Fibroblast of lung (primary cell): ENCODE measurements around the gene TXK. TPM values are rescaled to one million over a fixed set of nuclear protein-coding genes. Genes with fewer than 3 reads are reported as not detected.

Experiments used
- DNase-seq, 2 donors: peaks; one replicate each; pipeline versions ENCODE4 v3.0.0 to v3.0.0-alpha.2; 2010; ENCODE audit warnings: low read depth in 2 of 2
- H2AFZ ChIP-seq: 2 replicates; pipeline ENCODE4 v1.5.1; 2012; ENCODE audit warnings: low read length, control low read depth, inconsistent platforms
- H3K27ac ChIP-seq: 2 replicates; pipeline ENCODE4 v1.5.1; 2011; ENCODE audit warnings: low read length, control low read depth; ENCODE audit not compliant: insufficient read depth
- H3K27me3 ChIP-seq: 2 replicates; pipeline ENCODE4 v1.5.1; 2011; ENCODE audit warnings: mild to moderate bottlenecking, low read length; ENCODE audit not compliant: control insufficient read depth, insufficient read depth
- H3K36me3 ChIP-seq: 2 replicates; pipeline ENCODE4 v1.5.1; 2011; ENCODE audit warnings: low read length; ENCODE audit not compliant: control insufficient read depth, insufficient read depth
- H3K4me1 ChIP-seq: 2 replicates; pipeline ENCODE4 v1.5.1; 2011; ENCODE audit warnings: low read length; ENCODE audit not compliant: control insufficient read depth, insufficient read depth; ENCODE audit errors: extremely low read depth
- H3K4me2 ChIP-seq: 2 replicates; pipeline ENCODE4 v1.5.1; 2011; ENCODE audit warnings: low read length, control low read depth; ENCODE audit not compliant: insufficient read depth; ENCODE audit errors: extremely low read depth
- H3K4me3 ChIP-seq, 4 experiments: fragments of 200-600 bp in 1 of 4; sonication (generic) in 1 of 4; replicated peaks in 1 of 4; 2 replicates each; pipeline ENCODE4 v1.5.1; 2011 to 2016; ENCODE audit warnings: low read length in 4 of 4, low read depth in 3 of 4, mild to moderate bottlenecking in 3 of 4, control low read depth in 2 of 4, inconsistent platforms in 1 of 4, mixed read lengths in 1 of 4; ENCODE audit not compliant: insufficient read depth in 1 of 4; ENCODE audit errors: control extremely low read depth in 1 of 4
- H3K79me2 ChIP-seq: 2 replicates; pipeline ENCODE4 v1.5.1; 2012; ENCODE audit warnings: mild to moderate bottlenecking, low read length, inconsistent platforms; ENCODE audit not compliant: control insufficient read depth, insufficient read depth
- H3K9ac ChIP-seq: 2 replicates; pipeline ENCODE4 v1.5.1; 2011; ENCODE audit warnings: mild to moderate bottlenecking, low read length, control low read depth; ENCODE audit not compliant: insufficient read depth
- H3K9me3 ChIP-seq: 2 replicates; pipeline ENCODE4 v1.5.1; 2012; ENCODE audit warnings: low read depth, low read length; ENCODE audit not compliant: control insufficient read depth, insufficient read depth
- H4K20me1 ChIP-seq: 2 replicates; pipeline ENCODE4 v1.5.1; 2011; ENCODE audit warnings: low read length; ENCODE audit not compliant: control insufficient read depth, insufficient read depth; ENCODE audit errors: extremely low read depth
- EZH2 ChIP-seq: IDR thresholded peaks from 2 replicates; pipeline ENCODE4 v1.5.1; 2012; ENCODE audit warnings: low read length, control low read depth, mild to moderate bottlenecking; ENCODE audit errors: missing control alignments
- polyA plus RNA-seq, 2 donors: library from polyadenylated mRNA; depleted of rRNA in 1 of 2; stranded (reverse) in 1 of 2; unstranded in 1 of 2; fragments of >200 nt; gene quantifications; 2 replicates each; pipeline ENCODE4 v1.2.1, GENCODE V29; 2011 to 2012; ENCODE audit warnings: missing spikeins in 1 of 2
- total RNA-seq: library from RNA; depleted of rRNA; stranded (reverse); fragments of >200 nt; gene quantifications from 2 replicates; pipeline ENCODE4 v1.2.1, GENCODE V29; 2014
- TF ChIP-seq, protein P1 (sequence below), 2 donors: IDR thresholded peaks in 1 of 2; conservative IDR thresholded peaks in 1 of 2; 1 replicate in 1 of 2; 2 replicates in 1 of 2; pipeline ENCODE4 v1.5.1; 2011 to 2012; ENCODE audit warnings: low read length in 2 of 2, control low read depth in 1 of 2, inconsistent platforms in 1 of 2, low read depth in 1 of 2, mild to moderate bottlenecking in 1 of 2

The TXK gene
- total and polyA plus RNA-seq, 2 donors (not counting 1 experiment from before 2014, with no cell fraction given): 0.05 to 0.66 TPM

DNA sequence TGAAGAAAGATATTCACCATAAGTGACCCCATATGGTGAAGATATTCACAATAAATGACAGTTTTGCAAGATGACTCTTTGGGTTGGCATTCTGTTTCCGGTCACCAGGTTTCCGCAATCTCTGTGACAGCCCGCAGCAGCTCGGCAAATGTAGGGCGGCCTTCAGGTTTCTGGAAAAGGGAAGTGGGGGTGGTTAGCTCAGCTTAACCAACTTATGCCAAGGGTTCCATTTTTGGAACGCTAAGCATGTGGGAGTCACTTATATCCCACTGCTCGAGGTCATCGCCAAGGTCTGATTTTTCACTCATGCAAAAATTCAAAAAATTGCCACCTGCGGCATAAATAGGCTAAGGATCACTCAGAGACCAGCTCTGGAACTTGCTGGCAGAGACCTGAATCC, 66.5 kb downstream of the TXK start:
- no peaks in the 10 kb centered on the region for H3K27me3 ChIP-seq

DNA sequence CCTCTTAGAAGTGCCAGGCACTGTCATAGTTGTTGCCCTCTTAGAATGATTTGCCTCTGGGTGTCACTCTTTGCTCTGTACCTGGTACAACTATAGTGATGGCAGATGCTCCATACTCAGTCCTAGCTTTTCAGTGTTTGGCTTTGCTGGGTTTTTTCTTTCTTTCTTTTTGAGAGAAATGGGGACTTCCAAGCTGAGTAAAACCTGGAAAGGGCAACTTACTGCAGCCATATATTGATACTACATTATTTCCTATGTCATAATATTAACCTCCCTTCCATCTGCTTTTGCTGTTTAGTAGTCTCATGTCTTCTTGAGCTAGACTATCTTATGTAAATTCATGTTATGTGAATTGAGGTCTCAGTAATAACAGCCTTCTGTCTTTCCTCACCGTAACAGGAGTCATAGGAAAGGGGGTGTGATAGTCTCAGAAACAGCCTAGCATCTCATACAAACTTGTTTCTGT, 68.4 kb downstream of the TXK start:
- H4K20me1 ChIP-seq: no peaks in the 10 kb centered on the region
- H3K9ac ChIP-seq: no peak overlapping the region
- no peak overlapping the region for H3K4me2 ChIP-seq

More for the DNA sequence above, 66.5 kb downstream of the TXK start:
- Histone ChIP-seq H3K4me3 (no peak overlapping the region), H3K36me3 (no peaks in the 10 kb centered on the region), H3K4me1 (no peaks in the 10 kb centered on the region), H3K4me2 (no peak overlapping the region), H3K9ac (no peak overlapping the region), H3K27ac (no peak overlapping the region), H4K20me1 (no peaks in the 10 kb centered on the region), H3K79me2 (no peaks in the 10 kb centered on the region), H2AFZ (no peak overlapping the region), H3K9me3 (no peaks in the 10 kb centered on the region)
- no peak for DNase-seq
- TF ChIP-seq EZH2: no peak
- TF ChIP-seq, protein P1, sequence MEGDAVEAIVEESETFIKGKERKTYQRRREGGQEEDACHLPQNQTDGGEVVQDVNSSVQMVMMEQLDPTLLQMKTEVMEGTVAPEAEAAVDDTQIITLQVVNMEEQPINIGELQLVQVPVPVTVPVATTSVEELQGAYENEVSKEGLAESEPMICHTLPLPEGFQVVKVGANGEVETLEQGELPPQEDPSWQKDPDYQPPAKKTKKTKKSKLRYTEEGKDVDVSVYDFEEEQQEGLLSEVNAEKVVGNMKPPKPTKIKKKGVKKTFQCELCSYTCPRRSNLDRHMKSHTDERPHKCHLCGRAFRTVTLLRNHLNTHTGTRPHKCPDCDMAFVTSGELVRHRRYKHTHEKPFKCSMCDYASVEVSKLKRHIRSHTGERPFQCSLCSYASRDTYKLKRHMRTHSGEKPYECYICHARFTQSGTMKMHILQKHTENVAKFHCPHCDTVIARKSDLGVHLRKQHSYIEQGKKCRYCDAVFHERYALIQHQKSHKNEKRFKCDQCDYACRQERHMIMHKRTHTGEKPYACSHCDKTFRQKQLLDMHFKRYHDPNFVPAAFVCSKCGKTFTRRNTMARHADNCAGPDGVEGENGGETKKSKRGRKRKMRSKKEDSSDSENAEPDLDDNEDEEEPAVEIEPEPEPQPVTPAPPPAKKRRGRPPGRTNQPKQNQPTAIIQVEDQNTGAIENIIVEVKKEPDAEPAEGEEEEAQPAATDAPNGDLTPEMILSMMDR (conservative IDR thresholded peaks at IDR 0.05 in 1 of 2, IDR thresholded peaks at IDR 0.05 in 1 of 2; ENCODE audit: low read depth in 1 of 2, low read length in 2 of 2): no peak

DNA sequence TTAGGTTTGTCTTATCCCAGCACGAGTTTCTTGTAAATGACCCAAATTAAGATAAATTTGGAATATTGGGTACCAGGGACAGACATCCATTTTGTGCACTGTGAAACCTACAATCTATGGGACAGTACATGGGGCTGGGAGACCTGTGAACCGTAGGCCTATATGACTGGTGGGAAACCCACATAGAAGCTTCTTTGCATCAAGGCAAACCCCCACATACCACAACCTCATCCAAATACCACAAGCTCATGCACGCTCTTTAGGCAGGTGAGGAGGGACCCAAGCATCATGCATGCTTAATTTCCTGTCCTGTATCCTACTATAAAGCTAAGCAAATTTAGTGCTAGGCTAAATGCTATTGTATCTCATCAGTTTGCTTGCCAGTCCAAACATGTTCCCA, 69.7 kb downstream of the TXK start:
- no peak overlapping the region for H3K4me3 ChIP-seq
- no peak for DNase-seq
- no peaks in the 10 kb centered on the region for H3K4me1 ChIP-seq
- no peak overlapping the region for H3K4me2 ChIP-seq
- no peak overlapping the region for H3K9ac ChIP-seq
- H3K36me3 ChIP-seq: no peaks in the 10 kb centered on the region
- no peaks in the 10 kb centered on the region for H3K79me2 ChIP-seq
- no peaks in the 10 kb centered on the region for H3K9me3 ChIP-seq
- H3K27me3 ChIP-seq: no peaks in the 10 kb centered on the region
- no peaks in the 10 kb centered on the region for H4K20me1 ChIP-seq
- no peak overlapping the region for H3K27ac ChIP-seq
- H2AFZ ChIP-seq: no peak overlapping the region
- TF ChIP-seq, protein P1 (conservative IDR thresholded peaks at IDR 0.05 in 1 of 2, IDR thresholded peaks at IDR 0.05 in 1 of 2; ENCODE audit: low read depth in 1 of 2, low read length in 2 of 2): no peak
- no peak for TF ChIP-seq EZH2

More for the DNA sequence above, 68.4 kb downstream of the TXK start:
- no peaks in the 10 kb centered on the region for H3K4me1 ChIP-seq
- no peaks in the 10 kb centered on the region for H3K79me2 ChIP-seq
- H3K27ac ChIP-seq: no peak overlapping the region
- no peaks in the 10 kb centered on the region for H3K27me3 ChIP-seq
- no peaks in the 10 kb centered on the region for H3K9me3 ChIP-seq
- TF ChIP-seq, protein P1 (conservative IDR thresholded peaks at IDR 0.05 in 1 of 2, IDR thresholded peaks at IDR 0.05 in 1 of 2; ENCODE audit: low read depth in 1 of 2, low read length in 2 of 2): no peak
- TF ChIP-seq EZH2: no peak
- H3K4me3 ChIP-seq: no peak overlapping the region
- DNase-seq: no peak
- no peak overlapping the region for H2AFZ ChIP-seq
- no peaks in the 10 kb centered on the region for H3K36me3 ChIP-seq
